ENCODE data around the gene TCF21.

- TF ChIP-seq CTCF (conservative IDR thresholded peaks at IDR 0.05; ENCODE audit: low read depth in 2 of 2) (no peak), EZH2phosphoT487 (IDR thresholded peaks at IDR 0.05; ENCODE audit: unreplicated experiment) (no peak), POLR2AphosphoS5 (IDR thresholded peaks at IDR 0.05; ENCODE audit: low read depth) (no peak), EZH2 (IDR thresholded peaks at IDR 0.05; ENCODE audit: low read depth, unreplicated experiment) (no peak), CREB1 (CRISPR knock-in tag; IDR thresholded peaks at IDR 0.05; ENCODE audit: low read depth) (no peak), REST (IDR thresholded peaks at IDR 0.05; ENCODE audit: unreplicated experiment) (no peak)
These were observed 23.2 kb upstream of the TCF21 start for GRCh38 chr6:133865680-133866079.

Data from GM23338 (cell line).